Endothelial cell of umbilical vein (primary cell): ENCODE results near the gene ZDHHC13. TPM values are rescaled to one million over a fixed set of nuclear protein-coding genes. Genes with fewer than 3 reads are reported as not detected.

Experiments
- BruUV-seq: library from RNA; stranded (reverse); fragments of 400-500 nt; replicated peaks from 2 replicates; lab custom pipeline; 2021; lab: Mats Ljungman, UMichigan
- CTCF ChIA-PET: fragments of 300-600, 350-600 bp; sonication (Branson Sonifier 250); formaldehyde crosslinking; loops from one replicate; lab custom pipeline; 2021; ENCODE audit warnings: antibody characterized with exemption, inconsistent platforms; lab: Charles Lee
- POLR2A ChIA-PET: fragments of 300-600, 350-600 bp; sonication (Branson Sonifier 250); formaldehyde crosslinking; loops from one replicate; lab custom pipeline; 2021; ENCODE audit warnings: antibody characterized with exemption, inconsistent platforms; lab: Charles Lee
- DNase-seq: peaks from one replicate; pipeline ENCODE4 v3.0.0-alpha.2; 2011; ENCODE audit warnings: low read depth, low spot score
- FAIRE-seq: peaks from 2 replicates; lab custom pipeline; 2011; peaks lifted over from hg19 to GRCh38; lab: Jason Lieb, UNC
- H2AFZ ChIP-seq: 2 replicates; pipeline ENCODE4 v1.6.0; 2012; ENCODE audit warnings: low read depth, low read length, control low read depth, inconsistent platforms
- H3K27ac ChIP-seq: 2 replicates; pipeline ENCODE4 v1.5.1; 2011; ENCODE audit warnings: low read depth, mild to moderate bottlenecking, control low read depth, low read length, moderate library complexity; ENCODE audit not compliant: insufficient read depth
- H3K27me3 ChIP-seq, 2 experiments: 2 replicates each; pipeline versions ENCODE4 v1.6.0 to v1.6.1; 2011; ENCODE audit warnings: low read length in 2 of 2, mixed read lengths in 1 of 2; ENCODE audit not compliant: control insufficient read depth in 2 of 2, insufficient read depth in 2 of 2
- H3K36me3 ChIP-seq, 2 experiments: 2 replicates in 1 of 2; 3 replicates in 1 of 2; pipeline ENCODE4 v1.5.1; 2011; ENCODE audit warnings: low read length in 2 of 2, mild to moderate bottlenecking in 1 of 2, moderate library complexity in 1 of 2; ENCODE audit not compliant: control insufficient read depth in 2 of 2, insufficient read depth in 2 of 2; ENCODE audit errors: extremely low read depth in 1 of 2
- H3K4me1 ChIP-seq: 3 replicates; pipeline ENCODE4 v1.5.1; 2011; ENCODE audit warnings: mild to moderate bottlenecking, low read length; ENCODE audit not compliant: control insufficient read depth, insufficient read depth; ENCODE audit errors: extremely low read depth
- H3K4me2 ChIP-seq: 2 replicates; pipeline ENCODE4 v1.6.1; 2011; ENCODE audit warnings: low read length, control low read depth, mixed read lengths; ENCODE audit not compliant: insufficient read depth
- H3K4me3 ChIP-seq, 3 experiments: fragments of 200-600 bp in 1 of 3; sonication (generic), shearing (Covaris generic) in 1 of 3; replicated peaks in 1 of 3; 2 replicates each; pipeline ENCODE4 v1.5.1; 2011 to 2016; ENCODE audit warnings: control low read depth in 3 of 3, low read length in 3 of 3, mild to moderate bottlenecking in 2 of 3, inconsistent platforms in 1 of 3, low read depth in 1 of 3, moderate library complexity in 1 of 3; ENCODE audit not compliant: insufficient read depth in 1 of 3
- H3K79me2 ChIP-seq: 2 replicates; pipeline ENCODE4 v1.6.0; 2012; ENCODE audit warnings: low read length, inconsistent platforms; ENCODE audit not compliant: control insufficient read depth, insufficient read depth
- H3K9ac ChIP-seq: replicated peaks from 2 replicates; pipeline ENCODE3; 2011; ENCODE audit warnings: low read length, control low read depth; ENCODE audit not compliant: insufficient read depth; ENCODE audit errors: extremely low read depth
- H3K9me1 ChIP-seq: replicated peaks from 3 replicates; pipeline ENCODE4 v1.6.0; 2011; ENCODE audit warnings: mild to moderate bottlenecking, low read length; ENCODE audit not compliant: control insufficient read depth, insufficient read depth; ENCODE audit errors: extremely low read depth
- H3K9me3 ChIP-seq: replicated peaks from 2 replicates; pipeline ENCODE4 v1.5.1; 2012; ENCODE audit warnings: low read length, inconsistent platforms; ENCODE audit not compliant: control insufficient read depth, insufficient read depth
- H4K20me1 ChIP-seq: replicated peaks from 2 replicates; pipeline ENCODE3; 2011; ENCODE audit warnings: mild to moderate bottlenecking, low read length; ENCODE audit not compliant: control insufficient read depth, insufficient read depth; ENCODE audit errors: extremely low read depth
- CTCF ChIP-seq, 2 donors: IDR thresholded peaks; 1 replicate in 1 of 2; 2 replicates in 1 of 2; pipeline ENCODE4 v1.5.1; 2011; ENCODE audit warnings: low read length in 2 of 2, mild to moderate bottlenecking in 2 of 2, moderate library complexity in 2 of 2, control low read depth in 1 of 2, inconsistent platforms in 1 of 2, low read depth in 1 of 2; ENCODE audit not compliant: insufficient read depth in 1 of 2; ENCODE audit errors: extremely low read depth in 1 of 2
- EZH2 ChIP-seq: IDR thresholded peaks from 2 replicates; pipeline ENCODE4 v1.6.1; 2012; ENCODE audit warnings: borderline replicate concordance, low read depth, mild to moderate bottlenecking, moderate library complexity, low read length, inconsistent platforms; ENCODE audit not compliant: severe bottlenecking
- FOS ChIP-seq: IDR thresholded peaks from 2 replicates; pipeline ENCODE4 v1.6.1; 2011; ENCODE audit warnings: mild to moderate bottlenecking, low read length, moderate library complexity, borderline replicate concordance; ENCODE audit not compliant: insufficient read depth
- GATA2 ChIP-seq: IDR thresholded peaks from 2 replicates; pipeline ENCODE4 v1.7.0; 2011; ENCODE audit warnings: low read depth, mild to moderate bottlenecking, moderate library complexity, mixed read lengths, low read length; ENCODE audit not compliant: insufficient read length, insufficient read depth
- JUN ChIP-seq: IDR thresholded peaks from 2 replicates; pipeline ENCODE4 v1.6.1; 2011; ENCODE audit warnings: borderline replicate concordance, low read depth; ENCODE audit not compliant: insufficient read length, insufficient read depth
- MAX ChIP-seq: IDR thresholded peaks from 2 replicates; pipeline ENCODE4 v1.6.1; 2011; ENCODE audit not compliant: insufficient read depth, insufficient read length
- MYC ChIP-seq: IDR thresholded peaks from one replicate; pipeline ENCODE4 v1.6.1; 2011; ENCODE audit warnings: mild to moderate bottlenecking, low read depth, low read length
- POLR2A ChIP-seq: IDR thresholded peaks from 2 replicates; pipeline ENCODE4 v1.6.1; 2012; ENCODE audit warnings: low read depth, mild to moderate bottlenecking, control low read depth, low read length
- POLR2AphosphoS5 ChIP-seq: IDR thresholded peaks from 2 replicates; pipeline ENCODE4 v1.6.1; 2012; ENCODE audit warnings: low read depth, mild to moderate bottlenecking, control low read depth, low read length, moderate library complexity; ENCODE audit not compliant: insufficient read depth
- dilution Hi-C: fragments of 300-500 bp; cut with MboI; formaldehyde crosslinking; loops from one replicate; pipeline ENCODE4 v1.15.0; 2019; ENCODE audit warnings: low sequenced_read_pairs; ENCODE audit not compliant: extremely low pct_ligation_motif_present
- intact Hi-C: fragments of 100-400 bp; cut with micrococcal nuclease; formaldehyde crosslinking; loops from one replicate; pipeline ENCODE4 v1.10.0; 2022
- polyA plus RNA-seq, 4 experiments: library from polyadenylated mRNA; depleted of rRNA in 3 of 4; stranded (reverse) in 3 of 4; unstranded in 1 of 4; fragments of >200 nt; gene quantifications; 2 replicates each; pipeline versions ENCODE4 v1.2.1 to v1.2.3, GENCODE V29; 2011 to 2012; ENCODE audit warnings: missing spikeins in 1 of 4
- total RNA-seq: library from RNA; stranded (reverse); gene quantifications from 2 replicates; pipeline ENCODE4 v1.2.3, GENCODE V29; 2021

ZDHHC13 gene
- total and polyA plus RNA-seq, 2 donors (not counting 3 experiments of a cell fraction or from before 2014, with no cell fraction given), result 37.4 to 52.9 TPM

GRCh38 chr11:19092850-19093249 lies 24.1 kb upstream of the ZDHHC13 start:
- dilution Hi-C loops, result no loop called here
- no peaks in the 10 kb centered on the region for H3K9me1 ChIP-seq
- H4K20me1 ChIP-seq, result no peaks in the 10 kb centered on the region
- no peak overlapping the region for H2AFZ ChIP-seq
- no peak overlapping the region for H3K4me2 ChIP-seq
- no peaks in the 10 kb centered on the region for H3K27me3 ChIP-seq
- no peaks in the 10 kb centered on the region for H3K9me3 ChIP-seq
- no peaks in the 10 kb centered on the region for H3K79me2 ChIP-seq
- no peak overlapping the region for H3K27ac ChIP-seq
- no peak for DNase-seq
- intact Hi-C loops, result no loop called here
- CTCF ChIA-PET, result interaction anchor here (1.2 to 1.3 kb wide), 3 partner anchors 15 to 16 kb away, joined by 3 to 6 read pairs (median 3); no protein-coding TSS in a partner anchor
- POLR2A ChIA-PET, result no interaction called here
- no peaks in the 10 kb centered on the region for H3K36me3 ChIP-seq
- no TSS peak for BruUV-seq
- H3K4me3 ChIP-seq, result no peak overlapping the region
- no peak for TF ChIP-seq POLR2AphosphoS5
- TF ChIP-seq GATA2, result no peak
- no peak for TF ChIP-seq JUN
- TF ChIP-seq EZH2, result no peak
- TF ChIP-seq FOS, result no peak
- no peak for TF ChIP-seq POLR2A
- TF ChIP-seq MAX, result no peak
- TF ChIP-seq CTCF (IDR thresholded peaks at IDR 0.05; ENCODE audit: extremely low read depth in 1 of 2, insufficient read depth in 1 of 2, low read depth in 1 of 2, low read length in 2 of 2), result no peak
- TF ChIP-seq MYC, result no peak
- no peak overlapping the region for H3K9ac ChIP-seq
- FAIRE-seq, result no peak
- H3K4me1 ChIP-seq, result peaks cover 38% of the 10 kb centered on the region
